Activated CD8-positive, alpha-beta memory T cell treated with anti-CD3 and anti-CD28 coated beads, Interleukin-2, amount 50 U/mL, for 4 hours (primary cell): Measurements from ENCODE around the gene GSTM2.

Experiments used
- DNase-seq: peaks from one replicate; pipeline ENCODE4 v3.0.0-alpha.2; 2020

GSTM2 gene

GRCh38 chr1:109630081-109630897 is 37.6 kb upstream of the GSTM2 start:
- peak; percentile 48 for DNase-seq

GRCh38 chr1:109630898-109631512 is 36.9 kb upstream of the GSTM2 start:
- DNase-seq = no peak

GRCh38 chr1:109631513-109632505 is 36.0 kb upstream of the GSTM2 start:
- DNase-seq = no peak

GRCh38 chr1:109632671-109633346 is 35.0 kb upstream of the GSTM2 start:
- no peak for DNase-seq

- DNase-seq = no peak
These were observed 33.6 kb upstream of the GSTM2 start for GRCh38 chr1:109634292-109634691.

- no peak for DNase-seq
These were observed 32.8 kb upstream of the GSTM2 start for GRCh38 chr1:109634771-109635750.

- no peak for DNase-seq
These were observed 32.0 kb upstream of the GSTM2 start for GRCh38 chr1:109635862-109636200.

- DNase-seq = no peak
These were observed 31.5 kb upstream of the GSTM2 start for GRCh38 chr1:109636201-109636952.

- DNase-seq = no peak
These were observed 30.4 kb upstream of the GSTM2 start for GRCh38 chr1:109637446-109637845.

GRCh38 chr1:109639063-109639840 is 28.6 kb upstream of the GSTM2 start:
- no peak for DNase-seq

- DNase-seq = no peak
These were observed 28.0 kb upstream of the GSTM2 start for GRCh38 chr1:109639841-109640184.

GRCh38 chr1:109640285-109640865 is 27.5 kb upstream of the GSTM2 start:
- peak; percentile 94 for DNase-seq

GRCh38 chr1:109641078-109641740 is 26.6 kb upstream of the GSTM2 start:
- DNase-seq = no peak

GRCh38 chr1:109641861-109642260 is 26.0 kb upstream of the GSTM2 start:
- DNase-seq = no peak

GRCh38 chr1:109642626-109643025 is 25.2 kb upstream of the GSTM2 start:
- no peak for DNase-seq

GRCh38 chr1:109643385-109644230 is 24.2 kb upstream of the GSTM2 start:
- DNase-seq = peak; percentile 90

GRCh38 chr1:109644670-109645069 is 23.2 kb upstream of the GSTM2 start:
- no peak for DNase-seq

- no peak for DNase-seq
These were observed 18.4 kb upstream of the GSTM2 start for GRCh38 chr1:109649491-109649914.
